Measurements from ENCODE around the gene PLA2G7. TPM values are rescaled to one million over a fixed set of nuclear protein-coding genes. Genes with fewer than 3 reads are reported as not detected.
"Not testable (repeated sequence)": the region's sequence is repeated elsewhere in the genome, so short reads cannot be mapped to it uniquely, and the experiment has no call there.

PLA2G7 gene
- total and polyA plus RNA-seq, 2 of the 4 experiments (the other 2 are of a cell fraction) = not detected

DNA sequence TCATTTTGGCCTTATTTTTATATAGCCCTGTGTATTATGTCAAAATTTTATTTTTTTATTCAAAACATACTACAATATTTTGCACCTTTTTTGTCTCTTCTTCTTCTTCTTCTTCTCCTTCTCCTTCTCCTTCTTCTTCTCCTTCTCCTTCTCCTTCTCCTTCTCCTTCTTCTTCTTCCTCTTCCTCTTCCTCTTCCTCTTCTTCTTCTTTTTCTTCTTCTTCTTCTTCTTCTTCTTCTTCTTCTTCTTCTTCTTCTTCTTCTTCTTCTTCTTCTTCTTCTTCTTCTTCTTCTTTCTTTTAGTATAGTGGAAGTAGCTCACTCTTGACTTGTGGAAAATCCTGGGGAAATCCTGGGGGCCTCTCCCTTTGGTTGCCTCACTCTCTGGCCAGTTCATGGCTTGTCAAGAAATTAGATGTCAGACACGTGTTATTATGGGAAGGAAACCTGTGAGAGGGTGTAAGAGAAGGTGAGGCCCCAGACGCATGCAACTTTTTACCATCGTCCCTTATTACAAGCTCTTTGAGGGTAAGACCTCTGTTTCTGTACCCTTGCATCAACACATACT lies 9.1 kb upstream of the PLA2G7 start:
- H3K4ac ChIP-seq (ENCODE audit: low read depth, low read length); H2BK5ac ChIP-seq (ENCODE audit: low read depth, low read length, poor library complexity, severe bottlenecking); H2BK120ac ChIP-seq (ENCODE audit: low read depth, low read length); H2BK20ac ChIP-seq (ENCODE audit: low read depth, low read length); in situ Hi-C loops (cut with MboI; ENCODE audit: low sequenced_read_pairs); dilution Hi-C loops (cut with HindIII; ENCODE audit: low sequenced_read_pairs, unreplicated experiment); H2AK5ac ChIP-seq (ENCODE audit: low read depth, low read length); DNase-seq; H3K4me2 ChIP-seq (ENCODE audit: low read depth, low read length); H3K14ac ChIP-seq (replicated peaks; ENCODE audit: low read depth, low read length); H3K27ac ChIP-seq (ENCODE audit: insufficient read depth, low read length); H3K36me3 ChIP-seq (ENCODE audit: control insufficient read depth, insufficient read depth, low read length); H2AFZ ChIP-seq (replicated peaks; ENCODE audit: low read length, poor library complexity); H3K4me3 ChIP-seq (ENCODE audit: insufficient read depth, low read depth, low read length); H4K8ac ChIP-seq (ENCODE audit: low read depth in 2 of 2, low read length in 2 of 2); CTCF ChIA-PET; H4K91ac ChIP-seq (ENCODE audit: insufficient read depth, low read depth, low read length); H3K9ac ChIP-seq (ENCODE audit: low read depth, low read length); H2BK15ac ChIP-seq (ENCODE audit: low read depth, low read length); ATAC-seq (ENCODE audit: low read depth); H3K9me1 ChIP-seq (ENCODE audit: insufficient read depth, low read length); H3K9me3 ChIP-seq (ENCODE audit: control insufficient read depth, insufficient read depth, low read length); BruUV-seq (replicated peaks); H4K20me1 ChIP-seq (ENCODE audit: insufficient read depth, low read length); H3K27me3 ChIP-seq (ENCODE audit: control insufficient read depth, insufficient read depth, low read length); H3K4me1 ChIP-seq (ENCODE audit: control insufficient read depth, insufficient read depth, low read length); H2AK9ac ChIP-seq (replicated peaks; ENCODE audit: low read depth, low read length, poor library complexity); H4K5ac ChIP-seq (ENCODE audit: low read depth, low read length); H3K79me1 ChIP-seq (ENCODE audit: low read depth in 1 of 2, low read length in 2 of 2); H3K56ac ChIP-seq (ENCODE audit: extremely low read depth, insufficient read depth, low read length); H3K23ac ChIP-seq (ENCODE audit: low read depth, low read length); intact Hi-C loops (cut with micrococcal nuclease); H3K18ac ChIP-seq (ENCODE audit: low read depth, low read length); POLR2A ChIA-PET (ENCODE audit: unreplicated experiment): not testable (repeated sequence)
- no CpG with 5 or more reads among the region's 3 CpGs for WGBS, 2 experiments (ENCODE audit: extremely low coverage in 2 of 2, insufficient read length in 1 of 2)

Data from IMR-90 (cell line).